ENCODE measurements around the gene HTR3D. TPM values are rescaled to one million over a fixed set of nuclear protein-coding genes. Genes with fewer than 3 reads are reported as not detected.

The HTR3D gene
- total and polyA plus RNA-seq, 9 of the 15 experiments (the other 6 are each of a cell fraction or from before 2014, with no cell fraction given): not detected

DNA sequence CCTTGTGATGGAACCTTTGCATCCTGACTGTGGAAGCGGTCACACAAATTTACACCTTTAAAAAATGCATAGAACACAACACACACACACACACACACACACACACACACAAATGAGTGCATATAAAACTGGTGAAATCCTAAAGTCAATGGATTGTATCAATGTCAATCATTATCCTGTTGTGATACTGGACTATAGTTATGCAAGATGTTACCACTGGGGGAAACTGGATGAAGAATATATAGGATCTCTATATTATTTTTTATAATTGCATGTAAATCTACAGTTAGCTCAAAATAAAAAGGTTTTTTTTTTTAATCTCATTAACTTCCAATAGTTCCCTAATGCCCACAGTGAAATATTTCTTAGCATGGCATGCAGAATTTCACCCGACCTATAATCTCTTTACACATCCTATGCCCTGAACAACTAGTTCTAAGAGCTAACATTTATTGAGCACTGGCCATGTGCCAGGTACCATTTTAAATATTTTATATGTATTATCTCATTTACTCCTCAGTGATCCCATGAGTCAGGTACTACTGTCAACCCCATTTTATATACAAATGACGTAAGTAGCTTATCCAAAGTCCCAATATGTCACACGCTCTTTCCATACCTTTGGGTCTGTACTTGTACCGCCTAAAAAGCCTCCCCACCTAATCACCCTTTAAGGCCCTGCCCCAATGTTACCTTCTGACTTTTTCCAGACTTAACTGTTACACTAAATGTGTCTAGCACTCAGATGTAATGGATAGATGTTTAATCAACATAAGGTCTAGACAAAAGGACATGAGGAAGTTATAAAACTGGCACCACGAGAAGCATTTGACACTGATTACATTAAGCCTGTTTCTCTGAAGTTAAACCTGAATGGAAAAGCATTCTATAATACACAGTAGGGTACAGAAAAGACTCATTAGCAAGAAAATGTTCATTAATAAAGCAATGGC lies 19.3 kb upstream of the HTR3D start:
- intact Hi-C loops (cut with micrococcal nuclease): no loop called here
- Histone ChIP-seq H3K4me2 (ENCODE audit: insufficient read depth, low read length) (no peak overlapping the region), H3K4me1 (replicated peaks in 1 of 2; ENCODE audit: control insufficient read depth in 2 of 2, insufficient read depth in 2 of 2, low read length in 2 of 2) (peaks cover 6 to 17% of the 10 kb centered on the region in 2 experiments; a peak in 4 of 5 replicates), H4K20me1 (replicated peaks; ENCODE audit: control insufficient read depth, insufficient read depth, low read length) (no peaks in the 10 kb centered on the region), H2AFZ (ENCODE audit: low read depth, low read length) (no peak overlapping the region), H3K9me3 (replicated peaks; ENCODE audit: control insufficient read depth, insufficient read depth, low read depth, low read length) (no peaks in the 10 kb centered on the region), H3K4me3 (no peak overlapping the region), H3K27me3 (ENCODE audit: control insufficient read depth in 2 of 2, insufficient read depth in 2 of 2, low read length in 2 of 2) (no peaks in the 10 kb centered on the region), H3K9me1 (ENCODE audit: control insufficient read depth, insufficient read depth, low read length) (no peaks in the 10 kb centered on the region), H3K79me2 (ENCODE audit: control insufficient read depth, insufficient read depth, low read length) (peaks cover 53% of the 10 kb centered on the region), H3K27ac (ENCODE audit: extremely low read depth, low read depth, low read length) (no peak overlapping the region), H3K9ac (ENCODE audit: insufficient read depth in 1 of 2, low read depth in 2 of 2, low read length in 2 of 2) (no peak overlapping the region), H3K36me3 (ENCODE audit: control insufficient read depth, insufficient read depth, low read length) (peaks cover 56% of the 10 kb centered on the region)
- ChIA-PET CTCF (ENCODE audit: low intra/inter-chr PET ratio) (no interaction called here), POLR2A (no interaction called here)
- FAIRE-seq: no peak
- no peak for DNase-seq (ENCODE audit: extremely low read depth in 1 of 4, low spot score in 3 of 4)
- BruUV-seq (replicated peaks): no TSS peak
- no peak for ATAC-seq
- 96% methylated on average over 6 of the region's 6 CpGs for WGBS (ENCODE audit: insufficient coverage, low coverage, missing lambda C conversion rate)
- in situ Hi-C loops (cut with MboI): loop anchor here (10.0 kb wide), 1 partner anchor 233 kb away; the partner anchor contains the start of genes ALG3 and EEF1AKMT4
- TF ChIP-seq NFIC (IDR thresholded peaks at IDR 0.05) (0 out of 2 replicates have a peak, but pooled peaks have one; percentile 36), L3MBTL2 (IDR thresholded peaks at IDR 0.05) (no peak)
